ENCODE data around the gene SELENOM. TPM values are rescaled to one million over a fixed set of nuclear protein-coding genes. Genes with fewer than 3 reads are reported as not detected.

Gene SELENOM
- total and polyA plus RNA-seq, 2 donors (not counting 1 experiment from before 2014, with no cell fraction given) = 130 to 132 TPM

DNA sequence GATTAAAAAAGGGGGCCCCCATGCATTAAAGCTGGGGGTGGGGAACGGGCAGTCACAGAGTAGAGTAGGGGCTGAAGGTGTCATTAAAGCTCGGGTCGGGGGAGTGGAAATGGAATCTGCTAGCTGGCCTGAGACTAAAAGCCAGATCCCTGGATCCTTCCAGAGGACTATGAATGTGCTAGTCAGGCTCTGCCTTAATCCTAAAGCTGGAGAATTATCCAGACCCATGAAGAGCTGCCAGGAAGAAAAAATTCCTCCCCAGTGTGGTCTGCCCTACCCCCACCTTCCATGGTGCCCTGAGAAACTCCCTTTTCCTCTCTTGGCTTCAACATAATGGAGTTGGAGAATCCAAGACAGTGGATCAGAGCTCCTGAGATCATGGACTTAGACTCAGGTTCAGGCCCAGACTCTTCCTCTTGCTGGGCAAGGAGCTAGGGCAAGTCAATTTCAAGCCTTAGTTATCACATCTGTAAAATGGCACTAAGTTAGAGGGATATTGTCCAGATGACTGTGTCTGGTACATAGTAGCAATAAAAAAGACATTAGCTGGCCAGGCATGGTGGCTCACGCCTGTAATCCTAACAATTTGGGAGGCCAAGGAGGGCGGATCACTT, 50.3 kb downstream of the SELENOM start:
- Histone ChIP-seq H3K27ac (ENCODE audit: insufficient read depth, low read length) (no peak overlapping the region), H3K9ac (ENCODE audit: insufficient read depth, low read length) (no peak overlapping the region), H3K79me2 (ENCODE audit: control insufficient read depth, insufficient read depth, low read length) (no peaks in the 10 kb centered on the region), H3K4me1 (ENCODE audit: control insufficient read depth, extremely low read depth, insufficient read depth, low read length) (peaks cover 8% of the 10 kb centered on the region), H3K36me3 (ENCODE audit: control insufficient read depth, insufficient read depth, low read length) (no peaks in the 10 kb centered on the region), H4K20me1 (ENCODE audit: control insufficient read depth, extremely low read depth, insufficient read depth, low read length) (no peaks in the 10 kb centered on the region), H3K4me2 (ENCODE audit: extremely low read depth, insufficient read depth, low read length) (no peak overlapping the region), H3K9me3 (ENCODE audit: control insufficient read depth, insufficient read depth, low read depth, low read length) (no peaks in the 10 kb centered on the region), H2AFZ (ENCODE audit: low read length) (no peak overlapping the region), H3K27me3 (ENCODE audit: control insufficient read depth, insufficient read depth, low read length) (no peaks in the 10 kb centered on the region), H3K4me3 (replicated peaks in 1 of 4; ENCODE audit: control extremely low read depth in 1 of 4, insufficient read depth in 1 of 4, low read depth in 3 of 4, low read length in 4 of 4) (no peak overlapping the region)
- TF ChIP-seq, protein P1, sequence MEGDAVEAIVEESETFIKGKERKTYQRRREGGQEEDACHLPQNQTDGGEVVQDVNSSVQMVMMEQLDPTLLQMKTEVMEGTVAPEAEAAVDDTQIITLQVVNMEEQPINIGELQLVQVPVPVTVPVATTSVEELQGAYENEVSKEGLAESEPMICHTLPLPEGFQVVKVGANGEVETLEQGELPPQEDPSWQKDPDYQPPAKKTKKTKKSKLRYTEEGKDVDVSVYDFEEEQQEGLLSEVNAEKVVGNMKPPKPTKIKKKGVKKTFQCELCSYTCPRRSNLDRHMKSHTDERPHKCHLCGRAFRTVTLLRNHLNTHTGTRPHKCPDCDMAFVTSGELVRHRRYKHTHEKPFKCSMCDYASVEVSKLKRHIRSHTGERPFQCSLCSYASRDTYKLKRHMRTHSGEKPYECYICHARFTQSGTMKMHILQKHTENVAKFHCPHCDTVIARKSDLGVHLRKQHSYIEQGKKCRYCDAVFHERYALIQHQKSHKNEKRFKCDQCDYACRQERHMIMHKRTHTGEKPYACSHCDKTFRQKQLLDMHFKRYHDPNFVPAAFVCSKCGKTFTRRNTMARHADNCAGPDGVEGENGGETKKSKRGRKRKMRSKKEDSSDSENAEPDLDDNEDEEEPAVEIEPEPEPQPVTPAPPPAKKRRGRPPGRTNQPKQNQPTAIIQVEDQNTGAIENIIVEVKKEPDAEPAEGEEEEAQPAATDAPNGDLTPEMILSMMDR (conservative IDR thresholded peaks at IDR 0.05 in 1 of 2, IDR thresholded peaks at IDR 0.05 in 1 of 2; ENCODE audit: low read depth in 1 of 2, low read length in 2 of 2) = no peak
- no peak for DNase-seq (ENCODE audit: low read depth in 2 of 2)

DNA sequence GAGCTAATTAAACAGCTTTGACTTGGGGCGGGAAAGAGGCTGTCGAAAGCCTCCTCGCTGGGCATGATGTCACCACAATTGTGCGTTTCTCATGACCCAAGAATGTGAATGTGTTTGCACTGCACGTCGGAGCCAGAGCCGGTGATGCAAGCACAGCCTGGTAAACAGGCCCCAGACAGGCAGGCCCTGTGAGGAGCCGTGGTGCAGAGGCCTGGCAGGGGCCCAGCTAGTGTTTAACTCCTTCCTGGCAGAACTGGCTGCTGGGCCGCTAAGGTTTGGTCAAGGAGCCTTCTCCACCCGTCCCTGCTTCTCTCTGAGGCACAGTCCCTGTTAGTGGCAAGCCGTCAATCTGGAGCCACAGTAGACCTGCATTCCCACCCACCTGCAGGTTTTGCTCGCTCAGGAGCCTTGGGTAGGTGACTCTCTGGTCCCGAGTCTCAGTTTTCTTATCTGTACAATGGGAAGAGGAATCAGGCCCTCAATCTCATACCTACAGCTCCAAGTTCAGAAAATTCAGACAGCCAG, 51.7 kb downstream of the SELENOM start:
- Histone ChIP-seq H3K9ac (ENCODE audit: insufficient read depth, low read length) (no peak overlapping the region), H3K4me1 (ENCODE audit: control insufficient read depth, extremely low read depth, insufficient read depth, low read length) (peaks cover 8% of the 10 kb centered on the region), H2AFZ (ENCODE audit: low read length) (no peak overlapping the region), H3K27ac (ENCODE audit: insufficient read depth, low read length) (peak overlapping the region; percentile 79), H3K4me3 (replicated peaks in 1 of 4; ENCODE audit: control extremely low read depth in 1 of 4, insufficient read depth in 1 of 4, low read depth in 3 of 4, low read length in 4 of 4) (no peak overlapping the region), H3K36me3 (ENCODE audit: control insufficient read depth, insufficient read depth, low read length) (no peaks in the 10 kb centered on the region), H3K4me2 (ENCODE audit: extremely low read depth, insufficient read depth, low read length) (no peak overlapping the region), H4K20me1 (ENCODE audit: control insufficient read depth, extremely low read depth, insufficient read depth, low read length) (no peaks in the 10 kb centered on the region), H3K79me2 (ENCODE audit: control insufficient read depth, insufficient read depth, low read length) (no peaks in the 10 kb centered on the region), H3K27me3 (ENCODE audit: control insufficient read depth, insufficient read depth, low read length) (no peaks in the 10 kb centered on the region), H3K9me3 (ENCODE audit: control insufficient read depth, insufficient read depth, low read depth, low read length) (no peaks in the 10 kb centered on the region)
- TF ChIP-seq, protein P1 (conservative IDR thresholded peaks at IDR 0.05 in 1 of 2, IDR thresholded peaks at IDR 0.05 in 1 of 2; ENCODE audit: low read depth in 1 of 2, low read length in 2 of 2) = no peak
- no peak for TF ChIP-seq EZH2 (IDR thresholded peaks at IDR 0.05; ENCODE audit: low read length, missing control alignments)
- peak; percentile 98 to 99 for DNase-seq (ENCODE audit: low read depth in 2 of 2)

- no peaks in the 10 kb centered on the region for H3K36me3 ChIP-seq (ENCODE audit: control insufficient read depth, insufficient read depth, low read length)
- peak overlapping the region; percentile 53 for H2AFZ ChIP-seq (ENCODE audit: low read length)
- no peak overlapping the region for H3K4me3 ChIP-seq (replicated peaks in 1 of 4; ENCODE audit: control extremely low read depth in 1 of 4, insufficient read depth in 1 of 4, low read depth in 3 of 4, low read length in 4 of 4)
- H3K4me2 ChIP-seq (ENCODE audit: extremely low read depth, insufficient read depth, low read length) = peak overlapping the region; percentile 70
- no peaks in the 10 kb centered on the region for H3K27me3 ChIP-seq (ENCODE audit: control insufficient read depth, insufficient read depth, low read length)
- peak overlapping the region; percentile 11 for H3K9ac ChIP-seq (ENCODE audit: insufficient read depth, low read length)
- H3K4me1 ChIP-seq (ENCODE audit: control insufficient read depth, extremely low read depth, insufficient read depth, low read length) = peaks cover 8% of the 10 kb centered on the region
- TF ChIP-seq, protein P1 (conservative IDR thresholded peaks at IDR 0.05 in 1 of 2, IDR thresholded peaks at IDR 0.05 in 1 of 2; ENCODE audit: low read depth in 1 of 2, low read length in 2 of 2) = no peak
- no peak for TF ChIP-seq EZH2 (IDR thresholded peaks at IDR 0.05; ENCODE audit: low read length, missing control alignments)
- peak overlapping the region; percentile 79 for H3K27ac ChIP-seq (ENCODE audit: insufficient read depth, low read length)
- H3K79me2 ChIP-seq (ENCODE audit: control insufficient read depth, insufficient read depth, low read length) = no peaks in the 10 kb centered on the region
- no peaks in the 10 kb centered on the region for H4K20me1 ChIP-seq (ENCODE audit: control insufficient read depth, extremely low read depth, insufficient read depth, low read length)
- H3K9me3 ChIP-seq (ENCODE audit: control insufficient read depth, insufficient read depth, low read depth, low read length) = no peaks in the 10 kb centered on the region
- no peak for DNase-seq (ENCODE audit: low read depth in 2 of 2)
These were observed 52.2 kb downstream of the SELENOM start for GRCh38 chr22:31055117-31055634.

Other genes with a start within 250 kb of the SELENOM start
- 16.7 and 23.1 TPM in 2 replicates for gene MORC2, start 138.8 kb downstream of the SELENOM start, total RNA-seq
- 10.1 and 11.4 TPM in 2 replicates for gene MORC2, start 138.8 kb downstream of the SELENOM start, polyA plus RNA-seq
- 36.5 and 39.5 TPM in 2 replicates for gene TUG1, start 138.3 kb downstream of the SELENOM start, total RNA-seq
- 83.2 and 114 TPM in 2 replicates for gene TUG1, start 138.3 kb downstream of the SELENOM start, polyA plus RNA-seq
- 79.4 and 95.1 TPM in 2 replicates for gene SMTN, start 26.2 kb downstream of the SELENOM start, total RNA-seq
- gene SMTN, start 26.2 kb downstream of the SELENOM start, polyA plus RNA-seq = 43.7 and 61.5 TPM in 2 replicates
- gene INPP5J, start 15.4 kb upstream of the SELENOM start, total RNA-seq = 0.26 and 0.33 TPM in 2 replicates
- gene INPP5J, start 15.4 kb upstream of the SELENOM start, polyA plus RNA-seq = 0.17 and 0.23 TPM in 2 replicates
- 0.33 TPM in 1 of 2 replicates, not detected in the other for gene PLA2G3, start 32.9 kb upstream of the SELENOM start, total RNA-seq
- 0.18 and 0.61 TPM in 2 replicates for gene PLA2G3, start 32.9 kb upstream of the SELENOM start, polyA plus RNA-seq
- gene RNF185, start 52.6 kb upstream of the SELENOM start, total RNA-seq = 25.7 and 31.2 TPM in 2 replicates
- 55.8 and 56.1 TPM in 2 replicates for gene RNF185, start 52.6 kb upstream of the SELENOM start, polyA plus RNA-seq
- gene LIMK2, start 104.7 kb upstream of the SELENOM start, total RNA-seq = 13.9 and 20.0 TPM in 2 replicates
- 3.4 and 4.0 TPM in 2 replicates for gene LIMK2, start 104.7 kb upstream of the SELENOM start, polyA plus RNA-seq
- 32.4 and 81.6 TPM in 2 replicates for gene PIK3IP1, start 184.9 kb upstream of the SELENOM start, total RNA-seq
- 18.1 and 32.1 TPM in 2 replicates for gene PIK3IP1, start 184.9 kb upstream of the SELENOM start, polyA plus RNA-seq
- 14.4 and 15.9 TPM in 2 replicates for gene PATZ1, start 238.8 kb upstream of the SELENOM start, total RNA-seq
- 6.1 and 6.7 TPM in 2 replicates for gene PATZ1, start 238.8 kb upstream of the SELENOM start, polyA plus RNA-seq